GM18951 (cell line): Measurements from ENCODE around the gene SAT1.
"Not testable (repeated sequence)": the region's sequence is repeated elsewhere in the genome, so short reads cannot be mapped to it uniquely, and the experiment has no call there.

Source experiments
- POLR2A ChIP-seq: IDR thresholded peaks from 4 replicates; pipeline ENCODE4 v1.6.1; 2011; ENCODE audit warnings: mild to moderate bottlenecking; ENCODE audit not compliant: insufficient read length, insufficient read depth; ENCODE audit errors: extremely low read depth
- in situ Hi-C: fragments of 300-500 bp; cut with MboI; formaldehyde crosslinking; loops from one replicate; pipeline ENCODE4 v1.12.0; 2022; ENCODE audit warnings: low sequenced_read_pairs, mixed read lengths, inconsistent platforms; ENCODE audit not compliant: unreplicated experiment

The SAT1 gene

GRCh38 chrX:23764188-23764984 lies 18.6 kb upstream of the SAT1 start:
- no peak for TF ChIP-seq POLR2A
- in situ Hi-C loops, result no loop called here

- in situ Hi-C loops, result no loop called here
- TF ChIP-seq POLR2A, result no peak
These were observed 17.5 kb upstream of the SAT1 start for GRCh38 chrX:23765449-23765848.

DNA sequence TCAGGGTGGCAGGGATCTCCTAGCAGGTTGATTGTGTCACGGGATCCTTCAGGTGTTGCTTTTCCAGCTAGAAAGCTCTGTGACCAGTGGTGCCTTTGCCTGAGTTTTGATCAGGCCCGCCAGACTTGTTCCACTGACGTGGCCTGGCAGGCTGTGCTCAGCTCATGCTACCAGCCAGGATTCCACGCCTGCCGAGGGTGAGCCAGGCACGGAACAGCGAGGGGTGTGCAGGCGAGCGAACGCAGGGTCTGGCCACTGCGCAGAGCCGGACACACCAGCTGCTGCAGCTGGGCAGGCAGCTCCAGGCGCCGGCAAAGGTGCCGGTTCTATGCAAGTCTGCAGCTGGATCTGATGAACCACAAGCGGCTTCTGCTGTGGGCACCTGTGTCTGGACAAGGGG lies 17.1 kb upstream of the SAT1 start:
- no peak for TF ChIP-seq POLR2A
- in situ Hi-C loops, result no loop called here

GRCh38 chrX:23766650-23767551 lies 16.1 kb upstream of the SAT1 start:
- no peak for TF ChIP-seq POLR2A
- in situ Hi-C loops, result no loop called here

DNA sequence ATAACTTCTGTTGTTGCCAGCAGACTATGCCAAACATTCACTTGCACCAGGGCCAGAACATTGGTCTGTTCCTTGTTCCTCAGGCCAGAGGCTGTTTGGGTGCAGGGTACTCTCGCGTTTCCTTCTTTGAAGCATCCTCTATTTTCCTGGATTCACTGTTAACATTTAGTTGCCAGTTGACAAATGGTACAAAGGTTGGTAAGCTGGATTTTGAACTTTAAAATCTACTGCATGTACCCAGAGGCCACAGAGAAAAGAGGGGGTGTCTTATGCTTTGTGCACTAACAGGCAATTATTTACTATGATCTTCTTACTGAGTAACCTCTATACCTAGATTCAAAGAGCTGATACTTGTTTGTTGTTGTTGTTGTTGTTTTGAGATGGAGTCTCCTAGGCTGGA lies 12.8 kb upstream of the SAT1 start:
- TF ChIP-seq POLR2A, result no peak
- in situ Hi-C loops, result no loop called here

GRCh38 chrX:23771086-23771485 lies 11.9 kb upstream of the SAT1 start:
- in situ Hi-C loops, result not testable (repeated sequence)

DNA sequence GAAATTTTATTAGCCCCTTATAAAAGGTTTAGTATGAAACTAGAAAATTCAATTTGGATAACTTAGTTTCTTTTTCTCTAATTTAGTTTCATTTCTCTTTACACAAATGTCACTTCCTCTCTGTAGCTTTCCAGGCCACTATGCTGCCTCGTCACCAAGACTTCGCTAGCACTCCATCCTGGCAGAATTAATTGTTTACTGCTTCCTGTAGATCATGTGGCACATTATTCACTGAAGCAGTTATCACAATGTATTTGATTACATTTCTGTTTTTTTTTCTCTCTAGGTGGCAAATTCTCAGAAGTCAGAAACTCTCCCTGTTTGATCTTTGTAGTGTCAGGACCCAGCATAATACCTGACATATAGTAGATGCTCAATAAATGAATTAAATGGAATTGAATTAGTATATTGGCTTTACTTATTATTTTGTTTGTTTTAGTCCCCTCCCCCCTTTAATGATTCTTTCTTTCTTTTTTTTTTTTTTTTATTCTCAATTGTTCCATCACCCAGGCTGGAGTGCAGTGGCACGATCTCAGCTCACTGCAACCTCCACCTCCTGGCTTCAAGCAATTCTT lies 9.3 kb upstream of the SAT1 start:
- in situ Hi-C loops, result no loop called here
- no peak for TF ChIP-seq POLR2A

- in situ Hi-C loops, result no loop called here
- no peak for TF ChIP-seq POLR2A
These were observed 6.6 kb upstream of the SAT1 start for GRCh38 chrX:23776363-23776762.

- in situ Hi-C loops, result no loop called here
- TF ChIP-seq POLR2A, result no peak
These were observed 3.9 kb upstream of the SAT1 start for GRCh38 chrX:23779025-23779424.

GRCh38 chrX:23782455-23782854 lies 518 bp upstream of the SAT1 start:
- TF ChIP-seq POLR2A, result no peak
- in situ Hi-C loops, result no loop called here

DNA sequence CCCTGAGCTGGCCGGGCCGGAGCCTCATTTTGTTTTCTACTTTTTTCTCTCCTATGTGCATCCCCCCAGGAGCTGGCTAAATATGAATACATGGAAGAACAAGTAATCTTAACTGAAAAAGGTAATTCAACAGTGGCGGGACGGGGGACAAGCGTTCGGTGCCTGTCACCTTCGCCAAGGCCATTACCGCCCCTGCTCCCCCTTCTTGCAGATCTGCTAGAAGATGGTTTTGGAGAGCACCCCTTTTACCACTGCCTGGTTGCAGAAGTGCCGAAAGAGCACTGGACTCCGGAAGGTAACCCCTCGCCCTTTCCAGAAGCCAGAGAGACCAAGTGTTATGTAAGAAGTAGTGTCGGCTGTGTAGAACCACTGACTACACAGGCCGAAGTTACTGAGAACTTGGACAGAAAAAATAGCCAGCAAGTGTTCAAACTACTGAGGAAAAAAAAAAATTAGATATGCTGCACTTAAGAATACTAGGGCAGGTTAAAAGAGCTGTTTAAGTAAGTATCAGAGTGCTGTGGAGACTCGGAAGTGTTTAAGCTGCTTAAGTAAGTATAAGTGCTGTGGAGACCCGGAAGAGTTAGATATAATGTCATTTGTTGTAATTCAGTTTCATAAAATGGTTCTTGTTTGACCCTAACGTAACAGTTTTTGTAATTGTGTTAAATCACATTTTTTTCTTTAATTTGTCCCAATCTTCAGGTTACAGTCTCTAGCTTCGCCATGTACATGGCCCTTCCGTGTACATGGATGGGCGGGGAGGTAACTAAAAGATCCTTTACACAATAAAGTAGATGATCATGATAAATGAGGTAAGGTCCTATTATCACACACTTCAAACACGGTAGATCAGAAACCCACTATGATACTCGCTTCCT lies 856 bp downstream of the SAT1 start:
- TF ChIP-seq POLR2A, result no peak
- in situ Hi-C loops, result no loop called here

- peak; percentile 19 for TF ChIP-seq POLR2A
- in situ Hi-C loops, result no loop called here
These were observed 1.7 kb downstream of the SAT1 start for GRCh38 chrX:23784470-23785331.
